Keratinocyte (primary cell): ENCODE data around the gene COPG2. TPM values are rescaled to one million over a fixed set of nuclear protein-coding genes. Genes with fewer than 3 reads are reported as not detected.
A peak's percentile ranks its signal among the peaks of the same experiment; 100 is the strongest.

Experiments used
- DNase-seq: peaks from one replicate; pipeline ENCODE4 v3.0.0-alpha.2; 2011; ENCODE audit warnings: low read depth, missing footprints, low spot score
- FAIRE-seq: peaks from 2 replicates; lab custom pipeline; 2011; peaks lifted over from hg19 to GRCh38; lab: Jason Lieb, UNC
- H2AFZ ChIP-seq: 2 replicates; pipeline ENCODE4 v1.6.0; 2012; ENCODE audit warnings: low read length, control low read depth, inconsistent platforms; ENCODE audit not compliant: control insufficient read depth
- H3K27ac ChIP-seq: 2 replicates; pipeline ENCODE4 v1.5.1; 2011; ENCODE audit warnings: low read length; ENCODE audit not compliant: control insufficient read depth, insufficient read depth
- H3K27me3 ChIP-seq: 3 replicates; pipeline ENCODE4 v1.6.0; 2011; ENCODE audit warnings: low read length; ENCODE audit not compliant: control insufficient read depth, insufficient read depth; ENCODE audit errors: extremely low read depth
- H3K36me3 ChIP-seq, 2 experiments: 2 replicates in 1 of 2; 3 replicates in 1 of 2; pipeline ENCODE4 v1.5.1; 2011; ENCODE audit warnings: low read length in 2 of 2, mild to moderate bottlenecking in 1 of 2; ENCODE audit not compliant: control insufficient read depth in 2 of 2, insufficient read depth in 2 of 2; ENCODE audit errors: extremely low read depth in 1 of 2
- H3K4me1 ChIP-seq: 3 replicates; pipeline ENCODE4 v1.5.1; 2011; ENCODE audit warnings: low read length; ENCODE audit not compliant: control insufficient read depth, insufficient read depth; ENCODE audit errors: extremely low read depth
- H3K4me2 ChIP-seq: 3 replicates; pipeline ENCODE4 v1.6.0; 2011; ENCODE audit warnings: low read depth, low read length; ENCODE audit not compliant: control insufficient read depth, insufficient read depth; ENCODE audit errors: extremely low read depth
- H3K4me3 ChIP-seq, 3 experiments: fragments of 200-600 bp in 1 of 3; sonication (generic) in 1 of 3; 2 replicates in 2 of 3; 3 replicates in 1 of 3; pipeline ENCODE4 v1.5.1; 2011 to 2016; ENCODE audit warnings: low read length in 3 of 3, mild to moderate bottlenecking in 3 of 3, control low read depth in 2 of 3, inconsistent platforms in 1 of 3, low read depth in 1 of 3, mixed read lengths in 1 of 3, mixed run types in 1 of 3, moderate library complexity in 1 of 3; ENCODE audit not compliant: control insufficient read depth in 2 of 3, insufficient read depth in 2 of 3; ENCODE audit errors: extremely low read depth in 1 of 3
- H3K79me2 ChIP-seq: 2 replicates; pipeline ENCODE4 v1.6.0; 2012; ENCODE audit warnings: low read length; ENCODE audit not compliant: control insufficient read depth, insufficient read depth
- H3K9ac ChIP-seq: 3 replicates; pipeline ENCODE4 v1.6.0; 2011; ENCODE audit warnings: low read length; ENCODE audit not compliant: control insufficient read depth, insufficient read depth; ENCODE audit errors: extremely low read depth
- H3K9me1 ChIP-seq: 3 replicates; pipeline ENCODE4 v1.6.0; 2011; ENCODE audit warnings: low read length; ENCODE audit not compliant: control insufficient read depth, insufficient read depth; ENCODE audit errors: extremely low read depth
- H3K9me3 ChIP-seq: 2 replicates; pipeline ENCODE4 v1.5.1; 2012; ENCODE audit warnings: low read depth, low read length; ENCODE audit not compliant: control insufficient read depth
- H4K20me1 ChIP-seq: 3 replicates; pipeline ENCODE4 v1.6.0; 2011; ENCODE audit warnings: low read length; ENCODE audit not compliant: control insufficient read depth, insufficient read depth; ENCODE audit errors: extremely low read depth
- EZH2 ChIP-seq: IDR thresholded peaks from one replicate; pipeline ENCODE4 v1.6.1; 2012; ENCODE audit warnings: inconsistent platforms, mild to moderate bottlenecking, low read length, moderate library complexity
- dilution Hi-C: fragments of 300-500 bp; cut with MboI; formaldehyde crosslinking; loops from one replicate; pipeline ENCODE4 v1.7.0; 2020; ENCODE audit warnings: low sequenced_read_pairs; ENCODE audit not compliant: extremely low pct_ligation_motif_present
- polyA plus RNA-seq, 5 experiments: library from polyadenylated mRNA; depleted of rRNA in 3 of 5; stranded (reverse) in 3 of 5; stranded (forward) in 1 of 5; unstranded in 1 of 5; fragments of >200 nt; gene quantifications; 1 replicate in 1 of 5; 2 replicates in 3 of 5; 3 replicates in 1 of 5; pipeline versions ENCODE4 v1.2.1 to v1.2.3, GENCODE V29; 2011 to 2012; ENCODE audit warnings: missing spikeins in 2 of 5, low read depth in 1 of 5, low replicate concordance in 1 of 5
- TF ChIP-seq, protein P1 (sequence below), 3 experiments: IDR thresholded peaks in 1 of 3; conservative IDR thresholded peaks in 1 of 3; optimal IDR thresholded peaks in 1 of 3; 2 replicates in 2 of 3; 3 replicates in 1 of 3; pipeline versions ENCODE3 to v1.5.1; 2011; ENCODE audit warnings: low read length in 3 of 3, mild to moderate bottlenecking in 3 of 3, moderate library complexity in 2 of 3, control low read depth in 1 of 3, inconsistent platforms in 1 of 3; ENCODE audit not compliant: insufficient read depth in 2 of 3; ENCODE audit errors: extremely low read depth in 1 of 3

The COPG2 gene
- polyA plus RNA-seq, 1 donor (not counting 4 experiments of a cell fraction or from before 2014, with no cell fraction given) = 38.8 TPM

DNA sequence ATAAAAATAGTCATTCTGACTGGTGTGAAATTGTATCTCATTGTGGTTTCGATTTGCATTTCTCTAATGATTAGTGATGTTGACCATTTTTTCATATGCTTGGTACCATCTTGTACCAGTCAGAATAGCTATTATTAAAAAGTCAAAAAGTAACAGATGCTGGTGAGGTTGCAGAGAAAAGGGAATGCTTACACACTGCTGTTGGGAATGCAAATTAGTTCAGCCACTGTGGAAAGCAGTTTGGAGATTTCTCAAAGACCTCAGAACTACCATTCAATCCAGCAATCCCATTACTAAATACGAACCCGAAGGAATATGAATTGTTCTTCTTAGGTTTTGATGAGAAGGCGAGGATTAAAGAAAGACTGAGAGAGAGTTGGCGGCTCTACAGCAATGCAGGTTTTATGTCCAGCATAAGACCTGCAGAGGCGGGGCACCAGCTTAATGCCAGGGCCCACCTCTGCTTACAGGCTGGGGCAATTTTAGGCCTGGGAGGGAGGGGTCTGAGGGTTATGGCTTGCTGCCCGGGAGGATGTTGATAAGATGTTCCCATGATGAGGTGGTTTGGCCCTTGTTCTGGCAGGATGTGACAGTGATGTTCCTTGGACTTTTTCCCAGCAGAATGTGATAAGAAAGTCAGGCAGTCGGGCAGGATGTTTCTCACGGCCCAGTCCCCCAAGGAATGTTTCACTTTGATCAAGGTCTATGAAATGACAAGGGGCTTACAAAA lies 102.2 kb downstream of the COPG2 start:
- Histone ChIP-seq H3K9ac (no peak overlapping the region), H3K4me3 (no peak overlapping the region), H2AFZ (no peak overlapping the region), H3K27ac (no peak overlapping the region), H3K9me3 (no peaks in the 10 kb centered on the region), H3K9me1 (no peaks in the 10 kb centered on the region), H3K4me1 (peaks cover 4% of the 10 kb centered on the region), H3K79me2 (no peaks in the 10 kb centered on the region), H3K36me3 (no peaks in the 10 kb centered on the region), H3K27me3 (no peaks in the 10 kb centered on the region), H3K4me2 (no peak overlapping the region), H4K20me1 (no peaks in the 10 kb centered on the region)
- dilution Hi-C loops = no loop called here
- TF ChIP-seq, protein P1, sequence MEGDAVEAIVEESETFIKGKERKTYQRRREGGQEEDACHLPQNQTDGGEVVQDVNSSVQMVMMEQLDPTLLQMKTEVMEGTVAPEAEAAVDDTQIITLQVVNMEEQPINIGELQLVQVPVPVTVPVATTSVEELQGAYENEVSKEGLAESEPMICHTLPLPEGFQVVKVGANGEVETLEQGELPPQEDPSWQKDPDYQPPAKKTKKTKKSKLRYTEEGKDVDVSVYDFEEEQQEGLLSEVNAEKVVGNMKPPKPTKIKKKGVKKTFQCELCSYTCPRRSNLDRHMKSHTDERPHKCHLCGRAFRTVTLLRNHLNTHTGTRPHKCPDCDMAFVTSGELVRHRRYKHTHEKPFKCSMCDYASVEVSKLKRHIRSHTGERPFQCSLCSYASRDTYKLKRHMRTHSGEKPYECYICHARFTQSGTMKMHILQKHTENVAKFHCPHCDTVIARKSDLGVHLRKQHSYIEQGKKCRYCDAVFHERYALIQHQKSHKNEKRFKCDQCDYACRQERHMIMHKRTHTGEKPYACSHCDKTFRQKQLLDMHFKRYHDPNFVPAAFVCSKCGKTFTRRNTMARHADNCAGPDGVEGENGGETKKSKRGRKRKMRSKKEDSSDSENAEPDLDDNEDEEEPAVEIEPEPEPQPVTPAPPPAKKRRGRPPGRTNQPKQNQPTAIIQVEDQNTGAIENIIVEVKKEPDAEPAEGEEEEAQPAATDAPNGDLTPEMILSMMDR (optimal IDR thresholded peaks at IDR 0.05 in 1 of 3, IDR thresholded peaks at IDR 0.05 in 1 of 3, conservative IDR thresholded peaks at IDR 0.05 in 1 of 3; ENCODE audit: extremely low read depth in 1 of 3, insufficient read depth in 2 of 3, low read length in 3 of 3) = no peak
- TF ChIP-seq EZH2 = no peak
- FAIRE-seq (no peak), DNase-seq (no peak)

- Histone ChIP-seq H3K9ac (no peak overlapping the region), H4K20me1 (no peaks in the 10 kb centered on the region), H3K4me1 (no peaks in the 10 kb centered on the region), H3K4me2 (peak overlapping the region; percentile 14), H3K27me3 (no peaks in the 10 kb centered on the region), H3K4me3 (no peak overlapping the region), H3K79me2 (no peaks in the 10 kb centered on the region), H3K9me3 (no peaks in the 10 kb centered on the region), H3K36me3 (no peaks in the 10 kb centered on the region), H2AFZ (peak overlapping the region; percentile 15), H3K9me1 (no peaks in the 10 kb centered on the region), H3K27ac (no peak overlapping the region)
- DNase-seq (peak; percentile 17), FAIRE-seq (no peak)
- dilution Hi-C loops = no loop called here
- TF ChIP-seq, protein P1 (optimal IDR thresholded peaks at IDR 0.05 in 1 of 3, IDR thresholded peaks at IDR 0.05 in 1 of 3, conservative IDR thresholded peaks at IDR 0.05 in 1 of 3; ENCODE audit: extremely low read depth in 1 of 3, insufficient read depth in 2 of 3, low read length in 3 of 3) = peak; percentile 43 to 64 (median 50)
- no peak for TF ChIP-seq EZH2
These were observed 107.6 kb downstream of the COPG2 start for GRCh38 chr7:130560972-130561371.
